Measurements from ENCODE around the gene DBP. TPM values are rescaled to one million over a fixed set of nuclear protein-coding genes. Genes with fewer than 3 reads are reported as not detected.
A peak's percentile ranks its signal among the peaks of the same experiment; 100 is the strongest.

DBP gene
- total and polyA plus RNA-seq, 2 of the 13 experiments (the other 11 are each of a cell fraction or from before 2014, with no cell fraction given) = 1.7 to 5.8 TPM

GRCh38 chr19:48630296-48631063, 6.7 kb downstream of the DBP start:
- TF ChIP-seq ZNF530 (CRISPR knock-in tag; IDR thresholded peaks at IDR 0.05; ENCODE audit: low read depth) (no peak), STAG1 (CRISPR knock-in tag; IDR thresholded peaks at IDR 0.05) (no peak), AGO1 (IDR thresholded peaks at IDR 0.05; ENCODE audit: low read depth, low read length, poor library complexity, severe bottlenecking) (peak; percentile 62), MEF2D (CRISPR knock-in tag; IDR thresholded peaks at IDR 0.05) (no peak), MTF2 (CRISPR knock-in tag; IDR thresholded peaks at IDR 0.05; ENCODE audit: borderline replicate concordance) (no peak), PHF21A (CRISPR knock-in tag; IDR thresholded peaks at IDR 0.05) (no peak), NFIC (IDR thresholded peaks at IDR 0.05; ENCODE audit: low read length) (no peak), ZMAT5 (CRISPR knock-in tag; IDR thresholded peaks at IDR 0.05; ENCODE audit: borderline replicate concordance, low read depth) (no peak), TP53 (CRISPR knock-in tag; conservative IDR thresholded peaks at IDR 0.05) (no peak), AGO2 (optimal IDR thresholded peaks at IDR 0.05; ENCODE audit: low read depth, low read length) (peak; percentile 62), ZFX (CRISPR knock-in tag; IDR thresholded peaks at IDR 0.05; ENCODE audit: low read depth) (no peak), EHMT2 (IDR thresholded peaks at IDR 0.05; ENCODE audit: borderline replicate concordance, low read depth, low read length) (no peak), TFE3 (CRISPR knock-in tag; IDR thresholded peaks at IDR 0.05) (no peak), RBFOX2 (IDR thresholded peaks at IDR 0.05; ENCODE audit: low read depth, low read length) (peak; percentile 44; the same call in 1 of the 2 replicates), BRD4 (CRISPR knock-in tag; IDR thresholded peaks at IDR 0.05) (no peak), DBP (CRISPR knock-in tag; IDR thresholded peaks at IDR 0.05; ENCODE audit: not compliant biosample characterization) (no peak), KDM3A (CRISPR knock-in tag; IDR thresholded peaks at IDR 0.05; ENCODE audit: low read depth) (no peak)
- in situ Hi-C loops (cut with HindIII; ENCODE audit: extremely low pct_ligation_motif_present, low pct_unique_long_range_greater_than_20kb) = no loop called here
- Histone ChIP-seq H3K9ac (ENCODE audit: insufficient read depth, low read depth, low read length) (no peak overlapping the region), H4K20me1 (ENCODE audit: insufficient read depth, low read length) (no peaks in the 10 kb centered on the region), H3K79me2 (ENCODE audit: insufficient read depth, low read length) (no peaks in the 10 kb centered on the region), H3K4me1 (ENCODE audit: insufficient read depth, low read length) (peaks cover 63% of the 10 kb centered on the region), H3K36me3 (replicated peaks in 1 of 2; ENCODE audit: control insufficient read depth in 1 of 2, insufficient read depth in 2 of 2, low read length in 2 of 2) (no peaks in the 10 kb centered on the region), H3K4me2 (ENCODE audit: low read depth, low read length) (no peak overlapping the region), H3K4me3 (replicated peaks in 1 of 3; ENCODE audit: insufficient read depth in 1 of 3, low read depth in 2 of 3, low read length in 3 of 3) (no peak overlapping the region), H2AFZ (ENCODE audit: low read length) (no peak overlapping the region), H3K9me3 (ENCODE audit: low read length) (no peaks in the 10 kb centered on the region), H3K27me3 (ENCODE audit: control insufficient read depth in 1 of 2, insufficient read depth in 2 of 2, low read length in 2 of 2) (no peaks in the 10 kb centered on the region), H3K27ac (ENCODE audit: extremely low read length, insufficient read depth, low read length) (no peak overlapping the region)
- CTCF ChIA-PET (ENCODE audit: low intra/inter-chr PET ratio, low total read pairs) = no interaction called here
- no TSS peak for BruUV-seq (replicated peaks)
- FAIRE-seq (no peak), DNase-seq (ENCODE audit: low spot score) (no peak), ATAC-seq (no peak)
- intact Hi-C loops (cut with micrococcal nuclease; ENCODE audit: unreplicated experiment) = no loop called here
- WGBS (ENCODE audit: low lambda C conversion rate) = 95% methylated on average over 39 of the region's 47 CpGs
- POLR2A ChIA-PET = interaction anchor here (1.0 to 5.8 kb wide), 3 partner anchors 11 to 15 kb away, joined by 3 to 61 read pairs (median 3); partner anchors contain the start of genes FAM83E, RPL18 and SPHK2

Measured in HepG2 (cell line).